Fibroblast of mammary gland (primary cell): ENCODE measurements around the gene SPRTN.

Experiments
- DNase-seq: peaks from one replicate; pipeline ENCODE4 v3.0.0-alpha.2; 2010; ENCODE audit warnings: low read depth
- H3K4me3 ChIP-seq: 2 replicates; pipeline ENCODE4 v1.5.1; 2011; ENCODE audit warnings: low read depth, mild to moderate bottlenecking, low read length, moderate library complexity; ENCODE audit not compliant: control insufficient read depth
- CTCF ChIP-seq: conservative IDR thresholded peaks from 2 replicates; pipeline ENCODE4 v1.5.1; 2011; ENCODE audit warnings: low read depth, low read length, inconsistent platforms; ENCODE audit not compliant: control insufficient read depth, insufficient read depth

The SPRTN gene

GRCh38 chr1:231313661-231314060, 24.4 kb upstream of the SPRTN start:
- no peak overlapping the region for H3K4me3 ChIP-seq
- TF ChIP-seq CTCF, result no peak
- no peak for DNase-seq

- peak; percentile 56 for TF ChIP-seq CTCF
- DNase-seq, result peak; percentile 39
Observed at GRCh38 chr1:231315887-231316286, 22.2 kb upstream of the SPRTN start.

GRCh38 chr1:231317306-231318014, 20.6 kb upstream of the SPRTN start:
- no peak for TF ChIP-seq CTCF
- H3K4me3 ChIP-seq, result no peak overlapping the region
- no peak for DNase-seq

More at GRCh38 chr1:231315887-231316286, 22.2 kb upstream of the SPRTN start:
- no peak overlapping the region for H3K4me3 ChIP-seq

- H3K4me3 ChIP-seq, result no peak overlapping the region
- no peak for DNase-seq
- no peak for TF ChIP-seq CTCF
Observed at GRCh38 chr1:231318015-231318355, 20.1 kb upstream of the SPRTN start.

GRCh38 chr1:231318568-231318967, 19.5 kb upstream of the SPRTN start:
- no peak for TF ChIP-seq CTCF
- DNase-seq, result no peak
- H3K4me3 ChIP-seq, result no peak overlapping the region

GRCh38 chr1:231319080-231319479, 19.0 kb upstream of the SPRTN start:
- no peak for DNase-seq
- no peak overlapping the region for H3K4me3 ChIP-seq
- TF ChIP-seq CTCF, result no peak
